Transverse colon (tissue), 4 donors: ENCODE measurements around the gene HMHB1.

Experiments used
- CTCF ChIP-seq, 5 experiments: fragments of 200-600 bp in 3 of 5; fragments of 450-650 bp in 2 of 5; sonication (generic) in 3 of 5; IDR thresholded peaks; 1 replicate in 2 of 5; 2 replicates in 3 of 5; pipeline ENCODE4 v1.5.1; 2016 to 2017; ENCODE audit warnings: antibody characterized with exemption in 5 of 5, inconsistent platforms in 3 of 5, mild to moderate bottlenecking in 2 of 5, moderate library complexity in 1 of 5
- POLR2A ChIP-seq: fragments of 450-650 bp; IDR thresholded peaks from one replicate; pipeline ENCODE4 v1.6.1; 2016; ENCODE audit warnings: antibody characterized with exemption, mild to moderate bottlenecking, moderate library complexity
- POLR2AphosphoS5 ChIP-seq, 3 donors: sonication (generic); formaldehyde crosslinking; IDR thresholded peaks; one replicate each; pipeline ENCODE4 v1.6.1; 2016; ENCODE audit warnings: antibody characterized with exemption in 3 of 3

- no peak for TF ChIP-seq POLR2AphosphoS5 (IDR thresholded peaks at IDR 0.05)
- no peak for TF ChIP-seq CTCF (IDR thresholded peaks at IDR 0.05)
- no peak for TF ChIP-seq POLR2A
These were observed 23.6 kb upstream of the HMHB1 start for GRCh38 chr5:143788401-143788800.
